HG02938 (cell line): ENCODE measurements around the gene PPP1R15B.
"Not testable (repeated sequence)": the region's sequence is repeated elsewhere in the genome, so short reads cannot be mapped to it uniquely, and the experiment has no call there.

ENCODE experiments used
- ATAC-seq: cut with Tn5 transposase; IDR thresholded peaks from one replicate; pipeline ENCODE4 v1.9.1; 2021; ENCODE audit warnings: mild to moderate bottlenecking, moderate library complexity; ENCODE audit not compliant: unreplicated experiment

The PPP1R15B gene

GRCh38 chr1:204443871-204444581, 32.4 kb upstream of the PPP1R15B start:
- no peak for ATAC-seq

GRCh38 chr1:204443260-204443619, 31.6 kb upstream of the PPP1R15B start:
- no peak for ATAC-seq

GRCh38 chr1:204442376-204443259, 31.0 kb upstream of the PPP1R15B start:
- no peak for ATAC-seq

- ATAC-seq, result no peak
Observed at GRCh38 chr1:204441558-204441957, 29.9 kb upstream of the PPP1R15B start.

- no peak for ATAC-seq
Observed at GRCh38 chr1:204439621-204440375, 28.2 kb upstream of the PPP1R15B start.

- no peak for ATAC-seq
Observed at GRCh38 chr1:204438628-204439027, 27.0 kb upstream of the PPP1R15B start.

GRCh38 chr1:204437796-204438570, 26.4 kb upstream of the PPP1R15B start:
- no peak for ATAC-seq

GRCh38 chr1:204435872-204436271, 24.3 kb upstream of the PPP1R15B start:
- ATAC-seq, result no peak

- ATAC-seq, result no peak
Observed at GRCh38 chr1:204435381-204435831, 23.8 kb upstream of the PPP1R15B start.

GRCh38 chr1:204434116-204434755, 22.6 kb upstream of the PPP1R15B start:
- ATAC-seq, result no peak

- no peak for ATAC-seq
Observed at GRCh38 chr1:204432708-204433107, 21.1 kb upstream of the PPP1R15B start.

GRCh38 chr1:204431310-204432184, 19.9 kb upstream of the PPP1R15B start:
- no peak for ATAC-seq

GRCh38 chr1:204429746-204430145, 18.1 kb upstream of the PPP1R15B start:
- ATAC-seq, result no peak

GRCh38 chr1:204426971-204427701, 15.5 kb upstream of the PPP1R15B start:
- ATAC-seq, result no peak

GRCh38 chr1:204426474-204426873, 14.9 kb upstream of the PPP1R15B start:
- no peak for ATAC-seq

GRCh38 chr1:204426035-204426436, 14.4 kb upstream of the PPP1R15B start:
- no peak for ATAC-seq

GRCh38 chr1:204424621-204425020, 13.0 kb upstream of the PPP1R15B start:
- no peak for ATAC-seq

- ATAC-seq, result not testable (repeated sequence)
Observed at GRCh38 chr1:204422061-204422705, 10.6 kb upstream of the PPP1R15B start.
